ENCODE data around the gene EML3. TPM values are rescaled to one million over a fixed set of nuclear protein-coding genes. Genes with fewer than 3 reads are reported as not detected.

EML3 gene
- total and polyA plus RNA-seq, 2 of the 13 experiments (the other 11 are each of a cell fraction or from before 2014, with no cell fraction given) = 10.6 to 12.3 TPM

GRCh38 chr11:62601372-62602140 lies 11.0 kb downstream of the EML3 start, which contains the start of gene MTA2 (continued):
- TF ChIP-seq HINFP (CRISPR knock-in tag; IDR thresholded peaks at IDR 0.05; ENCODE audit: low read depth) (no peak), AKNA (CRISPR knock-in tag; IDR thresholded peaks at IDR 0.05; ENCODE audit: borderline replicate concordance) (no peak), ZFY (CRISPR knock-in tag; IDR thresholded peaks at IDR 0.05) (peak; percentile 85), ZBTB38 (CRISPR knock-in tag; IDR thresholded peaks at IDR 0.05) (peak; percentile 81; the same call in 1 of the 2 replicates), ATF6 (CRISPR knock-in tag; conservative IDR thresholded peaks at IDR 0.05) (no peak), HNRNPUL1 (IDR thresholded peaks at IDR 0.05; ENCODE audit: low read depth, low read length) (0 out of 2 replicates have a peak, but pooled peaks have one; percentile 40), ZMYM2 (CRISPR knock-in tag; IDR thresholded peaks at IDR 0.05) (no peak), SCMH1 (CRISPR knock-in tag; IDR thresholded peaks at IDR 0.05; ENCODE audit: borderline replicate concordance) (no peak), IRX3 (CRISPR knock-in tag; IDR thresholded peaks at IDR 0.05; ENCODE audit: borderline replicate concordance, low read depth) (no peak), SIN3B (IDR thresholded peaks at IDR 0.05; ENCODE audit: low read length) (no peak), TERF1 (CRISPR knock-in tag; IDR thresholded peaks at IDR 0.05) (no peak), MATR3 (CRISPR knock-in tag; IDR thresholded peaks at IDR 0.05) (no peak), ZNF749 (CRISPR knock-in tag; IDR thresholded peaks at IDR 0.05; ENCODE audit: borderline replicate concordance) (no peak; the same call in 1 of the 2 replicates), ZNF160 (CRISPR knock-in tag; IDR thresholded peaks at IDR 0.05) (0 out of 2 replicates have a peak, but pooled peaks have one; percentile 54), YEATS2 (CRISPR knock-in tag; IDR thresholded peaks at IDR 0.05; ENCODE audit: borderline replicate concordance) (peak; percentile 91; the same call in 1 of the 2 replicates), ZNF275 (CRISPR knock-in tag; IDR thresholded peaks at IDR 0.05; ENCODE audit: borderline replicate concordance) (no peak), TCF7 (IDR thresholded peaks at IDR 0.05; ENCODE audit: low read depth) (no peak), ZSCAN25 (CRISPR knock-in tag; IDR thresholded peaks at IDR 0.05) (no peak)

Measured in HepG2 (cell line).